NOMO-1 (cell line): ENCODE measurements around the gene OSTF1.

Experiments
- DNase-seq, 2 experiments: peaks; one replicate each; lab custom pipeline; 2025; ENCODE audit not compliant: unreplicated experiment in 2 of 2; lab: John Stamatoyannopoulos, UW

Gene OSTF1

DNA sequence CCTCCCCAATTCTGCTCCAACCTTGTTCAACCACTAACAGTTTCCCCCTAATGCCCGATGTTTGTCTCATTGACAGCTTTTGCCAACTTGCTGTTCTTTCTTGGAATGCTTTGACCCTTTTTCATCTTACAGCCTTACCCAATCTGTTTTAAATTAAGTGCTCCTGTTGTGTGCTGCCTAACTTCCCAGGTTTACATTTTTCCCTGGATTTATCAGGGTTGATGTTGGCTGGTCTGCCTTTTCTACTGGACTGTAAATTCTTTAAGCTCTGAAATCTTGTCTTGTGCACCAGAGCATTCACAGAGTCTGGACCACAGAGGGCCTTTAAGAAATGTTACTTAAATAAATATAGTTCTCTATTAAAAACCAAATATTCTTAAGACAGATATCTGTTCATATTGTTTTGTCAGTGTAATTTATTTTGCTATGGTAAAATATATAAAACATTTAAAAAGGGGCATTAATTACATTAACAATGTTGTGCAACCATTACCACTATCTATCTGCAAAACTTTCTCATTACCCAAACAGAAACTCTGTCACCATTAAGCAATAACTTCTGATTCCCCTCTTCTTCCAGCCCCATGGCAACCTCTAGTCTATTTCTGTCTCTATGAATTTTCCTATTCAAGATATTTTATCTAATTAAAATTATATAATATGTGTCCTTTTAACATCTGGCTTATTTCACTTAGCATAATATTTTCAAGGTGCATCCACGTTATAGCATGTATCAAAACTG is 73.0 kb downstream of the OSTF1 start:
- DNase-seq: no peak

DNA sequence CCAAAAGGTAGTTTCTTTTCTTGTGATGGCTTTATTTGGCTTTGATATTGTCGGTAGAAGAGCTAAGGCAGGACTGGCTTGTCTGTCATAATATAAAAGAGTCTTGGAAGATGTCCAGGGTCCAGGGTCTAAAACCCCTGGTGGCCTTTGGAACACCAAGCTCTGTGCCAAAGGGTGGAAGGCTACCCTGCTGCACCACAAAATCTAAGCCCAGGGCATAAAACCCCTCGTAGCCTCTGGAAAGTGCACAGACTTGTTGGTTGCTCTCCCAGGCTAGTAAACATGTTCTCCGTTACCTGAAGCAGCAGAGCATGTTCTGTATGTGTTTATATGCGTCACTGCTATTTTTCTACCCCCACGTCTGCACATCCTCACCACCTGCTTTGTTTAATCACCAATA is 75.5 kb downstream of the OSTF1 start:
- no peak for DNase-seq

DNA sequence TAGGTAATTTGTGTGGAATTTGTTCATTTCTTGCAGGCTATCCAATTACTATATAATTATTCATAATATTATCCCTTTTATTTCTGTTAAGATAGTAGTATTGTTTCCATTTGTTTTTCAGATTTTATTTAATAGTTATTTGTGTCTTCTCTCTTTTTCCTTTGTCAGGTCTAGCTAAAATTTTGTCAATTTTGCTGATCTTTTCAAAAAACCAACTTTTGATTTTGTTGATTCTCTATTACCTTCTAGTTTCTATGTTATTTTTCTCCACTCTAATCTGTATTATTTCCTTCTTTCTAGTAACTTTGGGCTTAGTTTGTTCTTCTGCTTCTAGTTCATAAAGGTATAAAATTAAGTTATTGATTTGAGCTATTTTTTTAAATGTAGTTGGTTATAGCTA is 76.3 kb downstream of the OSTF1 start:
- DNase-seq: no peak

DNA sequence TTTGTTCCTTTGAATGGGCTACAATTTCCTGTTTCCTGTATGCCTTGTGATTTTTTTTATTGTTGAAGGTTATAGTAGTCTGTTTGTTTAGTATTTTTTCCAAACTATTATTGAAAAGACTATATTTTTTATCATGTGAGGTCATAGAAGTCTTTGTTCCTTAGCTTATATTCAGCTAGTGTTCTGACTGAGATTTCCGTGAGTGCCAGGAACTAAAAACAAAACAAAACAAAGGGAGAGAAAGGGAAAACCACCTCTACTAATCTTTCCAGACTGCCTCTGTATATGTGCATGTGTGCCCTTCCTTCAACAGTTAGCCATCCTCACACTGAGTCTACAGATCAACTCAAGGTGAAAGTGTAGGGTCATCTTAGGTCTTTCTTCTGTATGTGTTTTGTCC is 79.0 kb downstream of the OSTF1 start:
- DNase-seq: no peak

DNA sequence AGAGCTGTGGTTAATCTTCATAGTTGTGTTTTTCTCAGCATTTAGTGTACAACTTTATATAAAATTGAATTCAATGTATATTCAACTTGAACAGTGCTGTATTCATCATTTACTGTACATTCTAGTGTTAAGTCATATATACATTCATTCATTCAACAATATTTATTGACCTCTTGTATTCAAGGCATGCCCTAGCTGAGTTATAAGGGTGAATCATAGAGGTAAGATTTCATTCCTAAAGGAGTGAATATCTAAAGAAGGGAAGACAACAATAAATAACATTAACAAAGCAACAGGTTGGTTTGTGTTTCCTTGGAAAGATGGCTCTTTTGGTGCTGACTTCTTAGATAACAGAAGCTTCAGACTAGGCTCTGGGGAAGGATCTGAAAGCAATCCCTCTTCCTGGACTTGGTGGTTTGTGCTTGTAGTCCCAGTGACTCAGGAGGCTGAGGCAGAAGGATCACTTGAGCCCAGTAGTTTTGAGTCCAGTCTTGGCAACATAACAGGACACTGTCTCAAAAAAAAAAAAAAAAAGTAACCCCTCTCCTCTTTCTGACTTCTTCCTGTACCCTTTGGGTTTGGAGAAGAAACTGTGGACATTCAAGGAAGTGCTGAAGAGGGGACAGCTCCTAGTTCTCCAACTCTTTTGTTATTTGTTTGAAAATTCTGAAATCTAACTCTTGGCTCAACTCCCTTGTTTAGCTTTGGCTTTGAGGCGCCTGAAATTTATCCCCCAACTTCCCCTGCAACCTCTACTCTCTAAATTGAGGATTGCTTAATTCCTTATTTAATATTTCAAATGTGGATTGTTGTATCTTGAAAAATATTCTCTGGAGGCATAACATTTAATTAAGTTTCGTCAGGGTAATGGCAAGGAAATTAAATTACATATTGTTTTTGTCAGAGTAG is 80.2 kb downstream of the OSTF1 start:
- DNase-seq: no peak

DNA sequence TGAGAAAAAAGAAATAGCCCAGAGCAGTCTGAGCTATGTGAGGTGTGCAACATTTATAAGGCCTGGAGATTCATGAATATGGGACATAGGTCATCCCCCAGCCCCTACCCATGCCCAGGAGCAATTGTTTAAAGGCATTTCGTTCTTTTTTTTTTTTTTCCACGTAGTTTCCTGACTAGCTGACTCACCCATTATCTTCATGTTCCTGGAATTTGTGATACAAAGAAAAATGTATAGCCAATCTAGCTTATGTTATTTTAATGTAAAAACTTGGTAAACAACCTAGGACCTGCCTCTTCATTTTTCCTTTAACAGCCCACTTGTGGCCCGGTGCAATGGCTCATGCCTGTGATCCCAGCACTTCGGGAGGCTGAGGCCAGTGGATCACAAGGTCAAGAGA is 81.3 kb downstream of the OSTF1 start:
- no peak for DNase-seq

DNA sequence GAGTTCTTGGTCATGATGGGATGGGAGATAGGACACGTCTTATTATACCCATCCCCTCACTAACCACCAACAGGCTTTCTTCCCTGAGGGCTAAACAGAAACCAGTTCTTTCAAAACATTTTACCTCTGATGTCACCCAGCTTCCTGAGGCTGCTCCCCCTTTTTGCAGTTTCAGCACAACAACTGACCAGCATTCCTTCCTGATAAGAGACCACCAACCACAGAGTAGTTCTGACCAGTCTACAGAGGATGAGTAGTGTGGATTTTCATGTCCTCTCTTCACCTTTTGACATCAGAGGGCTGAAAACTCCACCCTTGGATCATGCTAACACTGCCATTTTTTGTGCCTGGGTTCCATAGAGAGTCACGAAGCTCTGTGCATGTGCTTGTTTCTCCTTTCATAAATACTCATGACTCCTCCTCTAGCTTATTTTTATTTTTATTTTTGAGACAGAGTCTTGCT is 82.6 kb downstream of the OSTF1 start:
- DNase-seq: no peak

DNA sequence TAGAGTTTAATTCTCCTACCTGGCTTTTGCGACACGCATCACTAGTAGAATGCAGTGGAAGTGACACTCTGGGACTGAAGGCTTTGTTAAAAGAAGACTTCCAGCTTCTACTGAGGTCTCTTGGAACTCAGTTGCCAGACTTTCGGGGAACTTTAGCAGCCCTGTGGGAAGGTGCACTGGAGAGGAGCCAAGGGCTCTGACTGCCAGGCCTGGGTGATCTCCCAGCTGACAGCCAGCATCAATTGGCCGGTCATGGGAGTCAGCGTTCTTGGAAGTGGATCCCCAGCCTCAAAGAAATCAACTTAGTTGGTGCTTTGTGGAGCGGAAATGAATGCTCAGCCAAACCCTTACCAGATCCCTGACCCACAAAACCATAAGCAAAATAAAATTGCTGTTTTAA is 87.1 kb downstream of the OSTF1 start:
- no peak for DNase-seq

DNA sequence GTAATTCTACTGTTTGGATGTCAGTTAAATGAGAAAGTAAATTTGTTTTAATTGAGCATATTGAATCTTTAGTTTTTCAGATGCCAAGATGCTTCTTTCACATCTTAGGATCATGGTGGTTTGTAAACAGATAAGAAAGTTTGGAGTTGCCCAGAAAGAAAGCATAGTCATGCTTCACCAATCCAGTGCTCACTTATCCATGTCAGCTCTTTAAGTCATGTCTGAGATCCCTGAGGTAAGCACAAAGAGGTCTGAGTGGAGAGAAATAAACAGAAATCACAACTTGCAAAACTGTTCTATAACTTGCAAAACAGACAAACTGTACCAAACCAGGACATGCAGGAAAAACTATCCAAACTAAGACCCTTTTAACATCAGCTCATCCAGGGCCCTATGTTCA is 87.7 kb downstream of the OSTF1 start:
- DNase-seq: no peak

DNA sequence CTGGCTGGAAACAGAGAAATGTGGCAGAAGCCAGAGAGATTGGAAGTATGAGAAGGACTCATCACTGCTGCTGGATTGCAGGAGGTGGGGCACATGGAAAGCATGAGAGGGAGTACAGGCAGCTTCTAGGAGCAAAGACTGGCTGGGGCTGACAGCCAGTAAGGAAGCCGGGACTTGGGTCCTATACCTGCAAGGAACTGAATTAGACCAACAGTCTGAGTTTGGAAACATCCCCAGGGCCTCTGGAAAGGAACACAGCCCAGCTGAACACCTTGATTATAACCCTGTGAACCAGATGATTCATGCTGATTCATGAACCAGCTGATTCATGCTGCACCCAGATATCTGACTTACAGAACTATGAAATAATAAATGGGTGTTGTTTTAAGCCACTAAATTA is 93.4 kb downstream of the OSTF1 start:
- no peak for DNase-seq

DNA sequence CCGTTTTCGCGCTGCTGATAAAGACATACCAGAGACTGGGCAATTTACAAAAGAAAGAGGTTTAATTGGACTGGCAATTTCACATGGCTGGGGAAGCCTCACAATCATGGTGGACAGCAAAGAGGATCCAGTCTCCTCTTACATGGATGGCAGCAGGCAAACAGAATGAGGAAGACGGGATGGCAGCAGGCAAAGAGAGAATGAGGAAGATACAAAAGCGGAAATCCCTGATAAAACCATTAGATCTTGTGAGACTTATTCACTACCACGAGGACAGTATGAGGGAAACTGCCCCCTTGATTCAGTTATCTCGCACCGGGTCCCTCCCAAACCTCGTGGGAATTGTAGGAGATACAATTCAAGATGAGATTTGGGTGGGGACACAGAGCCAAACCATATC is 95.0 kb downstream of the OSTF1 start:
- DNase-seq: no peak

DNA sequence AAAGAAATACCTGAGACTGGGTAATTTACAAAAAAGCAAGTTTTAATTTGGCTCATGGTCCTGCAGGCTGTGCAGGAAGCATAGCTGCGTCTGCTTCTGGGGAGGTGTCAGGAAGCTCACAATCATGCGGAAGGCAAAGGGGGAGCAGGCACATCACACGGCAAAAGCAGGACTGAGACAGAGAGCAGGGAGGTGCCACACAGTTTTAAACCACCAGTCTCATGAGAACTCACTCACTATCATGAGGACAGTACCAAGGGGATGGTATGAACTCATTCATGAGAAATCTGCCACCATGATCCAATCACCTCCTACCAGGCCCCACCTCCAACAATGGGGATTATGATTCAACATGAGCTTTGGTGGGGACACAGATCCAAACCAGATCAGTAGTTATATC is 96.2 kb downstream of the OSTF1 start:
- DNase-seq: no peak

DNA sequence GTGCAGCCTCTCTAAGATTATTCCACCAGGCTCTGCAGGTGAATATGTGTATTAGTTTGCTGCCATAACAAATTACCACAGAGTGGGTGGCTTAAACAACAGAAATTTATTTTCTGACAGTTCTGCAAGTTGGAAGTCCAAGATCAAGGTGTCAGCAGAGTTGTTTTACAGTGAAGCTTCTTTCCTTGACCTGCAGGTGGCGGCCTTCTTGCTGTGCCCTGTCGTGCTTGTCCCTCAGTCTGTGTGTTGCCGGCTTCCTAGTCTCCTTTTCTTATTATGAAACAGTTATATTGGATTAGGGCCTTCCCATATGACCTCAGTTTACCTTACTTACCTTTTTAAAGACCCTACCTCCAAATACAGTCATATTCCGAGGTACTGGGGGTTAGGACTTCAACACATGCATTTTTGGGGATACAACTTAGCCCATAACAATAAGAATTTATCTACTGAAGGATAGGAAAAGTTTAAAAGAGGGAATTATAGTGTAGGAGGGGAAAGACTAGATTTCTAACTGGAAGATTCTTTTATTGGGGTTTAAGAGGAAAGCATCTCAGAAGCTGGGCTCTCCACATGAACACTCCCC is 97.4 kb downstream of the OSTF1 start:
- peak in 1 of 2 experiments; percentile 17 for DNase-seq

DNA sequence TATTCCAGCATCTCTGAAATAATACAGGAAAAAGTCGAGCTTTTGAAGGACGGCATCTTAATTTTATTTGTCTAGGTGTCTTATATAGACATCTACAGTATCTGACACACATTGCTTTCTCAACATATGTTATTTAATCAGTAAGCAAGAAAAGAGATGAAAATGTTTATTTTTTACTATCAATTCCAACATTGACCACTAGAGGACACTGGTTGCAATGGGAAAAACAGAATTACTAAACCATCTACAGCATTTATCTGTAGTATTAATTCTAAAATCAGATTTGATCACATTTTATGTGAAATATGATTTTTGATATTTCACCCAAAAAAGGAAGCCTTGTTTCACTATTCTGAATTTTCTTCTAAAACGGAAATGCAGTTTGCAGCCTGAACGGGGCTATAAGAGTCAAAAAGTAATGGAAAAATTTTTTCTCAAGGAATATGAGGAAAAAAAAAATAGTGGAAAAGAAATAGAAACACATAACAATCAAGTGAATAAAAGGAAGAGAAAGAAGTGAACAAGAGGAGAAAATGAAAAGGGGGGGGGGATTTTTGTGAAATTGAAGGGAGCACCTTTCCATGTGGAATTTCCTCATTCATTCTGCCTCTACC is 98.6 kb downstream of the OSTF1 start:
- DNase-seq: peak in 1 of 2 experiments; percentile 0

DNA sequence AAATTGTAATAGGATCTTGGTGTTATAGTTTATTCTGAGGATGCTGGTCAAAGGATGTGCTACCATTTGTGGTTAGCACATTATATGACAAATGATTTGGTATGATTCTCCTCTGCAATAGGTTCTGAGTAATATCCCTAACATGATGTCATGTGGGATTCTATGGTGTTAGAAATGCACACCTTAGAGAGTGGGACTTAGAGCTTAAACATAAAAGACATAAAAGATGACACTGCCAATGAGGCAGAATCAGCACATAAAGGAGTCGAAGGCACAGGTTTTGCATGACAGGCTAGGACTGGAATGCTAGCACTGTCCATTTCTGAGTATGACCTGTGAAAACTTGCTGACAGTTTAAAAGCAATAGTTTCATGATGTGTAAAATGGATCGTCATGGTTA is 100.4 kb downstream of the OSTF1 start:
- no peak for DNase-seq

DNA sequence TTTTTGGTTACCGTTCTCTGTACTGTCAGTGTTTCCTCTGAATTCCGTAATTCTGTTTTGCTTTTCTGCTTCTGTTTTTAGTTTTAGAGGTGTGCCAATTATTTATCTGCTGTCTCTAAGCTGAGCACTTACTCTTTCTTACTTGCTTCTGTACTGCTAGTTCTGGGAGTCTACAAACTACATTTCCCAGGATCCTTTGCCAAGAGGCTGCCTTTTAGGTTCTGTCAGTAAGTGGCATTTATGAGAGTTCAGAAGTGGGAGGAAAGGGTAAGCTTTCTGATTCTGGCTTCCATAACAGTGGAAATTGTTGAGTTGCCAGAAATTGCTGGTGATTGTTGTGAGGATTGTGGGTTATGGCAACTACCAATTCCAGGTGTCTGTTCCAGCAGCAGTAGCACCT is 102.4 kb downstream of the OSTF1 start:
- DNase-seq: no peak
